ENCODE data around the gene OAT. TPM values are rescaled to one million over a fixed set of nuclear protein-coding genes. Genes with fewer than 3 reads are reported as not detected.

OAT gene
- total and polyA plus RNA-seq, 2 of the 4 experiments (the other 2 are of a cell fraction): 110 to 152 TPM

DNA sequence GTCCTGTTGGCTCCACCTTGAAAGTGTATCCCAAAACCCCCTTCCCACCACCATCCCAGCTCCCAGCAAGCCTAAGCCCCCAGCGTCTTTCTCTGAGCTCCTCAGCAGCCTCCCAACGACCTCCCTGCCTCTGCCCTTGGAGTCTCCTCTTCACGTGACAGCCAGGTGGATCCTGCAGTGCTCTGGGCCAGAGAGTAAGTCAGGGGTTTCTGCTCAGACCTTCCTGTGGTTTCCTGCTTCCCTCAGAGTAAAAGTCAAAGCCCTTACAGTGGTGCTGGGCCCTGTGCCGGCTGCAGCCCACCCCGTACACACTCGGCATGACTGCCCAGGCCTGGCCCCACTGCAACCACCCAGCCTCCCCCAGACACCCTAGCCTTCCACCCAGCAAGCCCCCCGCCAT is 51.9 kb downstream of the OAT start:
- Histone ChIP-seq H3K9ac (ENCODE audit: low read depth, low read length) (no peak overlapping the region), H4K91ac (ENCODE audit: insufficient read depth, low read depth, low read length) (no peak overlapping the region), H3K23ac (ENCODE audit: low read depth, low read length) (no peak overlapping the region; the same call in 1 of the 2 replicates), H3K4ac (ENCODE audit: low read depth, low read length) (no peak overlapping the region), H3K9me3 (ENCODE audit: control insufficient read depth, insufficient read depth, low read length) (no peaks in the 10 kb centered on the region), H2BK120ac (ENCODE audit: low read depth, low read length) (no peak overlapping the region), H4K8ac (ENCODE audit: low read depth in 2 of 2, low read length in 2 of 2) (no peak overlapping the region), H3K27me3 (ENCODE audit: control insufficient read depth, insufficient read depth, low read length) (peaks cover 2% of the 10 kb centered on the region), H2BK15ac (ENCODE audit: low read depth, low read length) (no peak overlapping the region), H2BK20ac (ENCODE audit: low read depth, low read length) (no peak overlapping the region), H3K18ac (ENCODE audit: low read depth, low read length) (no peak overlapping the region), H3K4me3 (ENCODE audit: insufficient read depth, low read depth, low read length) (no peak overlapping the region), H3K56ac (ENCODE audit: extremely low read depth, insufficient read depth, low read length) (no peak overlapping the region), H3K4me1 (ENCODE audit: control insufficient read depth, insufficient read depth, low read length) (no peaks in the 10 kb centered on the region), H4K5ac (ENCODE audit: low read depth, low read length) (no peak overlapping the region), H2AFZ (replicated peaks; ENCODE audit: low read length, poor library complexity) (no peak overlapping the region), H2BK5ac (ENCODE audit: low read depth, low read length, poor library complexity, severe bottlenecking) (no peak overlapping the region), H4K20me1 (ENCODE audit: insufficient read depth, low read length) (no peaks in the 10 kb centered on the region), H3K79me1 (ENCODE audit: low read depth in 1 of 2, low read length in 2 of 2) (no peaks in the 10 kb centered on the region), H2AK5ac (ENCODE audit: low read depth, low read length) (no peak overlapping the region), H3K14ac (replicated peaks; ENCODE audit: low read depth, low read length) (no peak overlapping the region), H3K27ac (ENCODE audit: insufficient read depth, low read length) (no peak overlapping the region), H3K9me1 (ENCODE audit: insufficient read depth, low read length) (no peaks in the 10 kb centered on the region), H2AK9ac (replicated peaks; ENCODE audit: low read depth, low read length, poor library complexity) (no peak overlapping the region), H3K4me2 (ENCODE audit: low read depth, low read length) (no peak overlapping the region), H3K36me3 (ENCODE audit: control insufficient read depth, insufficient read depth, low read length) (no peaks in the 10 kb centered on the region)
- in situ Hi-C loops (cut with MboI; ENCODE audit: low sequenced_read_pairs) (no loop called here), dilution Hi-C loops (cut with HindIII; ENCODE audit: low sequenced_read_pairs, unreplicated experiment) (no loop called here), intact Hi-C loops (cut with micrococcal nuclease) (no loop called here)
- ATAC-seq (ENCODE audit: low read depth): no peak
- WGBS, 2 experiments (ENCODE audit: extremely low coverage in 2 of 2, insufficient read length in 1 of 2): 40% methylated on average over 1 of the region's 7 CpGs; no CpG with 5 or more reads in 1 of the 2 experiments
- no peak for TF ChIP-seq SMC3 (IDR thresholded peaks at IDR 0.05; ENCODE audit: low read depth, low read length)
- TF ChIP-seq MAZ (IDR thresholded peaks at IDR 0.05; ENCODE audit: borderline replicate concordance, low read depth, low read length): no peak
- no peak for TF ChIP-seq ELK1 (IDR thresholded peaks at IDR 0.05; ENCODE audit: borderline replicate concordance, low read depth, low read length)
- TF ChIP-seq USF2 (IDR thresholded peaks at IDR 0.05; ENCODE audit: low read depth, low read length): no peak
- TF ChIP-seq RFX5 (IDR thresholded peaks at IDR 0.05; ENCODE audit: low read depth, low read length): no peak
- no peak for TF ChIP-seq NFE2L2 (IDR thresholded peaks at IDR 0.05; ENCODE audit: low read depth, low read length)
- no peak for TF ChIP-seq MAFK (IDR thresholded peaks at IDR 0.05; ENCODE audit: low read depth, low read length)
- TF ChIP-seq FOS (IDR thresholded peaks at IDR 0.05; ENCODE audit: low read depth, low read length): no peak
- TF ChIP-seq RAD21 (IDR thresholded peaks at IDR 0.05; ENCODE audit: low read length): no peak
- no peak for TF ChIP-seq RCOR1 (IDR thresholded peaks at IDR 0.05; ENCODE audit: insufficient replicate concordance, low read length)
- TF ChIP-seq CHD1 (IDR thresholded peaks at IDR 0.05; ENCODE audit: low read depth, low read length): no peak
- TF ChIP-seq BHLHE40 (IDR thresholded peaks at IDR 0.05; ENCODE audit: low read depth, low read length): no peak
- no peak for TF ChIP-seq CEBPB (IDR thresholded peaks at IDR 0.05; ENCODE audit: low read depth, low read length)
- TF ChIP-seq MXI1 (IDR thresholded peaks at IDR 0.05; ENCODE audit: borderline replicate concordance, low read depth, low read length): no peak
- CTCF ChIA-PET: no interaction called here
- BruUV-seq (replicated peaks): no TSS peak
- no peak for DNase-seq
- POLR2A ChIA-PET (ENCODE audit: unreplicated experiment): interaction anchor here (0.6 kb wide), 1 partner anchor 23 kb away, joined by 3 read pairs; no protein-coding TSS in a partner anchor
